Activated CD4-positive, alpha-beta T cell treated with anti-CD3 and anti-CD28 coated beads, Interleukin-2, amount 10 ng/mL, durations not matched to agents 24 days and 14 days (primary cell): Measurements from ENCODE around the gene KIF3B. TPM values are rescaled to one million over a fixed set of nuclear protein-coding genes. Genes with fewer than 3 reads are reported as not detected.
A peak's percentile ranks its signal among the peaks of the same experiment; 100 is the strongest.

ENCODE experiments used
- DNase-seq: peaks from one replicate; pipeline ENCODE4 v3.0.0; 2022
- H3K27ac Mint-ChIP-seq: one replicate; pipeline ENCODE4 v1.8.0; 2022; ENCODE audit warnings: mild to moderate bottlenecking, mixed read lengths
- H3K27me3 Mint-ChIP-seq: one replicate; pipeline ENCODE4 v1.8.0; 2022; ENCODE audit warnings: mixed read lengths
- H3K36me3 Mint-ChIP-seq: one replicate; pipeline ENCODE4 v1.8.0; 2022; ENCODE audit warnings: low read depth, mild to moderate bottlenecking, mixed read lengths
- H3K4me1 Mint-ChIP-seq: one replicate; pipeline ENCODE4 v1.8.0; 2021; ENCODE audit warnings: mixed read lengths
- H3K4me3 Mint-ChIP-seq: one replicate; pipeline ENCODE4 v1.8.0; 2022; ENCODE audit warnings: mild to moderate bottlenecking, moderate library complexity, mixed read lengths
- H3K9me3 Mint-ChIP-seq: one replicate; pipeline ENCODE4 v1.8.0; 2021; ENCODE audit warnings: mixed read lengths
- intact Hi-C: fragments of 100-400 bp; cut with micrococcal nuclease; formaldehyde crosslinking; loops from one replicate; pipeline ENCODE4 v1.15.1; 2023
- total RNA-seq: library from RNA; stranded (reverse); gene quantifications from 2 replicates; pipeline ENCODE4 v1.2.3, GENCODE V29; 2022

Gene KIF3B
- total RNA-seq, 1 donor from 2014 or later = 35.5 TPM

DNA sequence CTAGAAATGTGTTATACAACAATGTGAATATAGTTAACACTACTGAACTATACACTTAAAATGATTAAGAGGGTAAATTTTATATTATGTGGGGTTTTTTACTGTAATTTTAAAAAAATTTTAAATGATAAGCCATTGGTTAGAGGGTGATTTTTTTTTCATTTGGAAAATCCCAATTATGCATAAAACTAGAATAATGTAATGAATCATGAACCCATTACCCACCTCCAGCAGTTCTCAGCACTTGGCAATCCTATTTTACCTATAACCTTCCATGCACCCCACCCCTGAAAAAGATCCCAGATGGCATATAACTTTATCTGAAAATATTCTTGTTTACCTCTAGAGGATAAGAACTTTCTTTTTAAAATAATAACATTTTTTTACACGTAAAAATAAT lies 13.7 kb downstream of the KIF3B start:
- H3K36me3 Mint-ChIP-seq = peaks cover 22% of the 10 kb centered on the region
- H3K9me3 Mint-ChIP-seq = no peaks in the 10 kb centered on the region
- no peaks in the 10 kb centered on the region for H3K27me3 Mint-ChIP-seq
- H3K27ac Mint-ChIP-seq = peak overlapping the region; percentile 59
- H3K4me3 Mint-ChIP-seq = no peak overlapping the region
- DNase-seq = no peak
- intact Hi-C loops = no loop called here
- H3K4me1 Mint-ChIP-seq = peaks cover 27% of the 10 kb centered on the region

DNA sequence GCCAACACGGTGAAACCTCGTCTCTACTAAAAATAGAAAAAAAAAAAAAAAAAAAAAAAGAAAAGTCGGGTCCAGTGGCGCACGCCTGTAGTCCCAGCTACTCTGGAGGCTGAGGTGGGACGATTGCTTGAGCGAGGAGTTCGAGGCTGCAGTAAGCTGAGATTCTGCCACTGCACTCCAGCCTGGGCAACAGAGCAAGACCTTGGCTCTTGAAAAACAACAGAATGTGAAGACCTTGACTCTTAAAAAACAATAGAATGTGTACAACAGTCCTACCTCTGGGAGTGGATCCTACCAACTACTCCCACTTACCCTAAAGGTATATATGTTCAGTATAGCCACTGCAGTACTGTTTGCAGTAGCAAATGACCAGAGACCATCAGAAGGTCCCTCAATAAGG lies 15.1 kb downstream of the KIF3B start:
- Mint-ChIP-seq H3K27ac (no peak overlapping the region), H3K4me1 (peaks cover 28% of the 10 kb centered on the region), H3K36me3 (peaks cover 22% of the 10 kb centered on the region), H3K27me3 (no peaks in the 10 kb centered on the region), H3K9me3 (no peaks in the 10 kb centered on the region), H3K4me3 (no peak overlapping the region)
- intact Hi-C loops = no loop called here
- DNase-seq = no peak

DNA sequence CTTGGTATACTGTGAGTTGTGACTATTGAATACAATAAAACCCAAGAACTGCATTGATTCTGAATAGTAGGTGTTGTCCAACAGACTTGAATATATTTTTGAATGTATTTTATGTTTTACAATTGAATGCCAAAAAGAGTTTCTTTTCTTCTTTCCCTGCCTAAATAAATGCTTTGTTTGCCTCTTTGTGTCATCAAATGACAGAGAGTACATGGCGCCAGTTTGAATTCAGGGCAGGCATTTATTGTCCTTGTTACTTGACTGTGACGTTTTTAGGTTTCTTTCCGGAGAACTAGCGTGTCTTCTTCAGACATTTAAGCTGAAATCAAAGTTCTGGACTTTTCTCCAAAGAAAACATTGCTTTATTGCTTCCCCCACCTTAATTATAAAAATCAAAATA lies 16.6 kb downstream of the KIF3B start:
- H3K4me1 Mint-ChIP-seq = peaks cover 27% of the 10 kb centered on the region
- no peaks in the 10 kb centered on the region for H3K9me3 Mint-ChIP-seq
- intact Hi-C loops = no loop called here
- H3K27ac Mint-ChIP-seq = no peak overlapping the region
- H3K27me3 Mint-ChIP-seq = no peaks in the 10 kb centered on the region
- no peak overlapping the region for H3K4me3 Mint-ChIP-seq
- H3K36me3 Mint-ChIP-seq = peaks cover 19% of the 10 kb centered on the region
- no peak for DNase-seq

DNA sequence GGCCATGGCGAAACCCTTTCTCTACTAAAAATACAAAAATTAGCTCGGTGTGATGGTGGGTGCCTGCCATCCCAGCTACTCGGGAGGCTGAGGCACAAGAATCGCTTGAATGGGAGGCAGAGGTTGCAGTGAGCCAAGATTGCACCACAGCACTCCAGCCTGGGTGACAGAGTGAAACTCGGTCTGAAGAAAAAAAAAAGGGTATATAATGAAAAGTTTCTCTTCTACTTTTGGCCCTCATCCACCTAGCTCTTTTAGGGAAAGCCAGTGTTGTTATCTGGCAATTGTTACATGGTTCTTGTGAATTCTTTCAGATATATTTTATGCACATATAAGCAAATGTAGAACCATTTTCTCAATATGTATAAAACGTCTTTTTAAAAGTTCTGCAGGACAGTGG lies 19.0 kb downstream of the KIF3B start:
- Mint-ChIP-seq H3K36me3 (peaks cover 9% of the 10 kb centered on the region), H3K27ac (no peak overlapping the region), H3K4me3 (no peak overlapping the region), H3K27me3 (no peaks in the 10 kb centered on the region), H3K9me3 (no peaks in the 10 kb centered on the region), H3K4me1 (peaks cover 26% of the 10 kb centered on the region)
- no peak for DNase-seq
- intact Hi-C loops = no loop called here

DNA sequence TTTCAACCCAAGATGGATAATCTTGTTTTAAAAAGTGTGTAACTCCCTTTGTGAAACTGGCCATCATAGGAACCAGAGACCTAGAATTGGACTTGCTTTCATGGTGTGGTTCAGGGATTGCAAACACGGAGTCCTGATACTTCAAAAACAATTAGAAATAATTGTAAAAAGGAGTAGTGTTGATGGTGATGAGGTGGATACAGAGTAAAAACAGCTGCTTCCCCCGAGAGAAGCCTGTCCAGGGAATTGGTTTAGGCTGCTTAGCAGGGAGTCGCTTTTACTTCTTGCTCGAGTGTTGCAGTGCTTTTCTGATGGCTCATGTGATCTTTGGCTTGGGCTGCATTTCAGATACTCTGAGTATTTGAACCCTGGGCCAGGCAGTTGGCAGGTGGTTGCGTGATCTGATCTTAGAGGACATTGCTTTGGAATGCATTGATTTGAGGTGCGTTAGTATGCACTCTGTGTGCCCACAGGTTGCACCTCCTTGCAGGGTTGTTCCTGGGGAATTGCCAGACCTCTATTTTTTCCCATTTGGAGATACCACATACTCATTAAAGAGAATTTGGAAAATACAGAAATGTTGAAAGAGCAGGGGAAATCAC lies 19.5 kb downstream of the KIF3B start:
- no peak overlapping the region for H3K27ac Mint-ChIP-seq
- no peaks in the 10 kb centered on the region for H3K27me3 Mint-ChIP-seq
- H3K9me3 Mint-ChIP-seq = no peaks in the 10 kb centered on the region
- intact Hi-C loops = no loop called here
- H3K4me1 Mint-ChIP-seq = peaks cover 31% of the 10 kb centered on the region
- H3K36me3 Mint-ChIP-seq = peaks cover 13% of the 10 kb centered on the region
- no peak overlapping the region for H3K4me3 Mint-ChIP-seq
- no peak for DNase-seq

GRCh38 chr20:32297439-32297838 lies 20.0 kb downstream of the KIF3B start:
- Mint-ChIP-seq H3K4me3 (no peak overlapping the region), H3K27ac (no peak overlapping the region), H3K27me3 (no peaks in the 10 kb centered on the region), H3K4me1 (peaks cover 36% of the 10 kb centered on the region), H3K36me3 (peaks cover 13% of the 10 kb centered on the region), H3K9me3 (no peaks in the 10 kb centered on the region)
- no peak for DNase-seq
- intact Hi-C loops = no loop called here

DNA sequence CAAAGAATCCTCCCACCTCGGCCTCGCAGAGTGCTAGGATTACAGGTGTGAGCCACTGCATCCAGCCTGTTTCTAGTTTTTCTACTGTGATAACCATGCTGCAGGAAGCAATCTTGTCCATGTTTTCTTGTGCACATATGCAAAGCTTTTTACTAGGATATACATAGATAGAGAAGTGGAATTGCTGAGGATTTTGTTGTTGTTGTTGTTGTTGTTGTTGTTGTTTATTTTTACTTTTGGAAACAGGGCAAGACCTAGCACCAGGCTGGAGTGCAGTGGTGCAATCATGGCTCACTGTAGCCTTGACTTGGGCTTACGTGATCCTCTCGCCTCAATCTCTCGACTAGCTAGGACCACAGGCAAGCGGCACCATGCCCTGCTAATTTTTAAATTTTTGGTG lies 23.2 kb downstream of the KIF3B start:
- Mint-ChIP-seq H3K36me3 (peaks cover 15% of the 10 kb centered on the region), H3K4me3 (no peak overlapping the region), H3K27ac (no peak overlapping the region), H3K27me3 (no peaks in the 10 kb centered on the region), H3K9me3 (no peaks in the 10 kb centered on the region), H3K4me1 (peaks cover 31% of the 10 kb centered on the region)
- intact Hi-C loops = no loop called here
- DNase-seq = no peak

DNA sequence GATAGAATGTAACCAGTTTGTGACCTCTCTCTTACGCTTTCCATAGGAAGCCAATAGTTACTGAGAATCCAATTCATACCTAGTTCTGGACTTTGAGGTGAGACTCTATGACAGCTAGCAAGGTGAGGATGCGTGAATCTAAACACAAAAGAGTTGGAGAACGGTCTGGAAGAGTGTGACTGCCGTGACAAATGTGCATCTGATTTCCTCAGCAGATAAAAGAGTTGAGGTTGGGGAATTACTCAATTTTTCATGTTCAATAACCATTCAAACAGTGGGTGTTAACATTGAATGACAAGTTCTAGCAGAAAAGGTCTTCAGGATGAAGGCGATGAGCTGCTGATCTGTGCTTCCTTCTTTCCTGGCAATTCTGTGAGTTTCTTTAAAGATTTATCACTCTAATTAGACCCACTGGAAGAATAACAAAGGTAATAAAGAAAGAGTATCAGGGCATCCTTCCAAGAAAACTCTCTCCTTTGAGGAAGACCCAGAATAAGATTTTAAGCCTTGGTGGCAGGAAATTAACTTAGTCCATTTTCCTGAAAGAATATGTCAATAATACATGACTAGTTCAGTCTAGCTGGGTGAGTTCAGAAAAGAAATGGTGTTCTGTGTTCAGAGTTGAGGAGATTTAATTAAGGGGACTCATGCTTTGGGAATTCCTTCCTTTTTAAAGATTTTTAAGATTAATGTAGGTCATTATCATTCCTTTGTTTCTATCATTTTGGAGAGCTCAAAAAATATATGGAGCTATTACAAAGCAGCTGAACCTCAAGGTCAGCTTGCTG lies 24.5 kb downstream of the KIF3B start:
- Mint-ChIP-seq H3K36me3 (peaks cover 15% of the 10 kb centered on the region), H3K9me3 (no peaks in the 10 kb centered on the region), H3K4me1 (peaks cover 27% of the 10 kb centered on the region), H3K27me3 (no peaks in the 10 kb centered on the region), H3K4me3 (peak overlapping the region; percentile 29), H3K27ac (peak overlapping the region; percentile 75)
- no peak for DNase-seq
- intact Hi-C loops = no loop called here

GRCh38 chr20:32302507-32302872 lies 25.0 kb downstream of the KIF3B start:
- peaks cover 17% of the 10 kb centered on the region for H3K36me3 Mint-ChIP-seq
- no peaks in the 10 kb centered on the region for H3K9me3 Mint-ChIP-seq
- no peak overlapping the region for H3K4me3 Mint-ChIP-seq
- no peaks in the 10 kb centered on the region for H3K27me3 Mint-ChIP-seq
- no peak overlapping the region for H3K27ac Mint-ChIP-seq
- no peak for DNase-seq
- intact Hi-C loops = no loop called here
- peaks cover 22% of the 10 kb centered on the region for H3K4me1 Mint-ChIP-seq

DNA sequence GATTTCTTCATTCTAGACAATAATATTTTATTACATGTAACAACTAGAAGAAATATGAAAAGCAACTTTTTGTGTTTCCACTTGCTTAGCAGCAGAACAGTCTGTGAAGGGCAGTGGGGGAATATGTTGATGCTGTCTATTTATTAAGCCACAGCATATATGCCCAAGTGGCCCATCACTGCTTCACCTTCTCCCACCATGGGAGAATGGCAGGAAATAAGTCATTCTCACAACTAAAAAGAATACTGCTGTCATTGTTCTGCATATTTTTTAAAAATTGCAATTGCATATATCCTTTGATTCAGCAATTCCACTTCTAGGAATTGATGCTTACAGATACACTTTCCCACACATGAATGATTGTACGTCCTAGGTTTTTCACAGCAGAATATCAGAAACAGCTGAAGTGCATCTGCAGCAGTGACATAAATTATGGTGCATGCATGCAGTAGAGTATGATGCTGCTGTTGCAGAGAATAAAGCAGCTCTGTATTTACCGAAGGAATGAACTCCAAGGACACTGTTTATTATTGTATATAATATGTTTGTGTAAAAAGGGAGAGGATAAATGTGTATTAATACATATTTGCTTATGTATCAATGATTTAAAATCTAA lies 26.8 kb downstream of the KIF3B start:
- peaks cover 19% of the 10 kb centered on the region for H3K4me1 Mint-ChIP-seq
- no peaks in the 10 kb centered on the region for H3K9me3 Mint-ChIP-seq
- no peaks in the 10 kb centered on the region for H3K27me3 Mint-ChIP-seq
- H3K36me3 Mint-ChIP-seq = peaks cover 13% of the 10 kb centered on the region
- no peak overlapping the region for H3K27ac Mint-ChIP-seq
- intact Hi-C loops = no loop called here
- no peak for DNase-seq
- no peak overlapping the region for H3K4me3 Mint-ChIP-seq

GRCh38 chr20:32312718-32313424 lies 35.4 kb downstream of the KIF3B start:
- Mint-ChIP-seq H3K4me3 (no peak overlapping the region), H3K9me3 (no peaks in the 10 kb centered on the region), H3K36me3 (peaks cover 58% of the 10 kb centered on the region), H3K27ac (no peak overlapping the region), H3K27me3 (no peaks in the 10 kb centered on the region), H3K4me1 (peaks cover 17% of the 10 kb centered on the region)
- DNase-seq = no peak
- intact Hi-C loops = no loop called here

DNA sequence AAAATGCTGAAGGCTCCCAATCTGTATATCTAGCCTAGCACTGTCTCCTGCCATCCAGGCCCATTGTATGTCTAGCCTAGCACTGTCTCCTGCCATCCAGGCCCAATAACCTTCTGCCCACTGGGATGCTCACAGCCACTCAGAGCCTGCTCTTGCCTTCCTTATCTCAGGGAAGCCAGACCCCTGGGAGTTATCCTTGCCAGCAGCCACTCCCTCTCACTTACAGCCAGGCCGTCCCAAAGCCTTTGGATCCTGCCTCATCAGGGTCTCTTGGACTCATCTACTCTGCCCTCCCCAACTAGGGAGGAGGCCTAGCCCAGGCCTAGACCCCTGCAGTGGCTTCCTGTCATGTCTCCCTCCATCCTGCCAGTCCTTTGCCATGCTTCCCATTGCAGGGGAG lies 37.3 kb downstream of the KIF3B start:
- DNase-seq = no peak
- Mint-ChIP-seq H3K27ac (no peak overlapping the region), H3K9me3 (no peaks in the 10 kb centered on the region), H3K4me3 (no peak overlapping the region), H3K4me1 (peaks cover 17% of the 10 kb centered on the region), H3K36me3 (peaks cover 62% of the 10 kb centered on the region), H3K27me3 (no peaks in the 10 kb centered on the region)
- intact Hi-C loops = no loop called here

DNA sequence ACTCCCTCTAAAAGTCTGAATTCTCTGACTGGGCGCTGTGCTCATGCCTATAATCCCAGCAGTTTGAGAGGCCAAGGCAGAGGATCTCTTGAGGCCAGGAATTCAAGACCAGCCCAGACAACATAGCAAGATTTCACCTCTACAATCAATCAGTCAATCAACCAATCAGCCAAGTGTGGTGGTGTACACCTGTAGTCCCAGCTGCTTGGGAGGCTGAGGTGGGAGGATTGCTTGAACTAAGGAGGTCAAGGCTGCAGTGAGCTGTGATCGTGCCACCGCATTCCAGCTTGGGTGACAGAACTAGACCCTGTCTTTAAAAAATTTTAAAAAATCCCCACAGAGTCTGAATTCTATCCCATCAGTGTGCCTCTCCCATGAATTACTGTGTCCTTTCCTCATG lies 37.9 kb downstream of the KIF3B start:
- H3K4me3 Mint-ChIP-seq = no peak overlapping the region
- H3K9me3 Mint-ChIP-seq = no peaks in the 10 kb centered on the region
- H3K4me1 Mint-ChIP-seq = peaks cover 17% of the 10 kb centered on the region
- intact Hi-C loops = no loop called here
- no peak for DNase-seq
- peaks cover 60% of the 10 kb centered on the region for H3K36me3 Mint-ChIP-seq
- no peak overlapping the region for H3K27ac Mint-ChIP-seq
- no peaks in the 10 kb centered on the region for H3K27me3 Mint-ChIP-seq

DNA sequence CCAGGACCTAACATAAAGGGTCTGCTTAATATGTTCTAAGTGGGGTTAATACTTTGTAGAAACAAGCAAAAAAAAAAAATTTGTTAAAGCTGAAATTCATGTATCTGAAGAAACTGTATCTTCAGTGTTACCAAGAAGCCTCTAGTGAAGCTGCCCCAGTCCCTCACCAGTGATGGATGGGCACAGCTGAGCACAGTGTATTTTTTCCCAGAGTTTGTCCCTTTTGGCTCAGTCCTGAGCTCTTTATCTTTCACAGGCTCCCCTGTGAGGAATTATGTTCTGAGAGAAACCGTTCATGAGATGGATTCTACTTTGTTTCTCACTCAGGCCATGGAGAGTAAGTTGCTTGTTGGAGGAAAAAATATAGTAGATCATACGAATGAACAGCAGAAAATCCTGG lies 38.4 kb downstream of the KIF3B start:
- H3K27ac Mint-ChIP-seq = no peak overlapping the region
- DNase-seq = no peak
- no peak overlapping the region for H3K4me3 Mint-ChIP-seq
- intact Hi-C loops = no loop called here
- H3K27me3 Mint-ChIP-seq = no peaks in the 10 kb centered on the region
- peaks cover 59% of the 10 kb centered on the region for H3K36me3 Mint-ChIP-seq
- H3K4me1 Mint-ChIP-seq = peaks cover 13% of the 10 kb centered on the region
- H3K9me3 Mint-ChIP-seq = no peaks in the 10 kb centered on the region
